Measurements from ENCODE around the gene CTNNAL1. TPM values are rescaled to one million over a fixed set of nuclear protein-coding genes. Genes with fewer than 3 reads are reported as not detected.
A peak's percentile ranks its signal among the peaks of the same experiment; 100 is the strongest.

CTNNAL1 gene
- total RNA-seq, 4 donors from 2014 or later = 59.6 to 88.9 (median 69.6) TPM

- Histone ChIP-seq H3K9me3 (no peaks in the 10 kb centered on the region), H3K36me3 (peaks cover 18 to 75% (median 57%) of the 10 kb centered on the region in 4 donors), H3K4me3 (no peak overlapping the region), H3K4me1 (peaks cover 0 to 5% (median 2%) of the 10 kb centered on the region in 4 donors), H3K27me3 (no peaks in the 10 kb centered on the region), H3K27ac (replicated peaks in 1 of 4) (no peak overlapping the region)
- intact Hi-C loops (cut with DNase I) = no loop called here
- TF ChIP-seq POLR2AphosphoS5 (IDR thresholded peaks at IDR 0.05) (no peak), EP300 (IDR thresholded peaks at IDR 0.05) (no peak), POLR2A (IDR thresholded peaks at IDR 0.05; ENCODE audit: low read depth) (no peak), CTCF (IDR thresholded peaks at IDR 0.05) (no peak)
- DNase-seq (ENCODE audit: extremely low spot score) = peak; percentile 17
- 97% methylated on average over 4 of the region's 4 CpGs for WGBS
These were observed 30.3 kb upstream of the CTNNAL1 start for GRCh38 chr9:109043578-109043977.

GRCh38 chr9:109040571-109040970, 27.3 kb upstream of the CTNNAL1 start:
- intact Hi-C loops (cut with DNase I) = no loop called here
- Histone ChIP-seq H3K36me3 (peaks cover 5 to 57% (median 29%) of the 10 kb centered on the region in 4 donors), H3K27ac (replicated peaks in 1 of 4) (no peak overlapping the region), H3K27me3 (no peaks in the 10 kb centered on the region), H3K4me1 (peaks cover 15 to 32% (median 23%) of the 10 kb centered on the region in 4 donors), H3K4me3 (no peak overlapping the region), H3K9me3 (no peaks in the 10 kb centered on the region)
- DNase-seq (ENCODE audit: extremely low spot score) = no peak
- WGBS = 97% methylated on average over 4 of the region's 4 CpGs
- TF ChIP-seq POLR2A (IDR thresholded peaks at IDR 0.05; ENCODE audit: low read depth) (no peak), POLR2AphosphoS5 (IDR thresholded peaks at IDR 0.05) (no peak), EP300 (IDR thresholded peaks at IDR 0.05) (no peak), CTCF (IDR thresholded peaks at IDR 0.05) (no peak)

- H3K27ac ChIP-seq (replicated peaks in 1 of 4) = no peak overlapping the region
- H3K4me3 ChIP-seq = no peak overlapping the region
- WGBS = 83% methylated on average over 4 of the region's 4 CpGs
- peaks cover 0 to 53% (median 21%) of the 10 kb centered on the region in 4 donors for H3K36me3 ChIP-seq
- peaks cover 19 to 32% (median 25%) of the 10 kb centered on the region in 4 donors for H3K4me1 ChIP-seq
- H3K9me3 ChIP-seq = no peaks in the 10 kb centered on the region
- intact Hi-C loops (cut with DNase I) = no loop called here
- TF ChIP-seq POLR2A (IDR thresholded peaks at IDR 0.05; ENCODE audit: low read depth) = no peak
- TF ChIP-seq POLR2AphosphoS5 (IDR thresholded peaks at IDR 0.05) = no peak
- no peak for TF ChIP-seq EP300 (IDR thresholded peaks at IDR 0.05)
- no peak for TF ChIP-seq CTCF (IDR thresholded peaks at IDR 0.05)
- no peaks in the 10 kb centered on the region for H3K27me3 ChIP-seq
- DNase-seq (ENCODE audit: extremely low spot score) = no peak
These were observed 26.2 kb upstream of the CTNNAL1 start for GRCh38 chr9:109039539-109039938.

GRCh38 chr9:109037946-109038715, 24.8 kb upstream of the CTNNAL1 start:
- Histone ChIP-seq H3K4me1 (peaks cover 19 to 32% (median 25%) of the 10 kb centered on the region in 4 donors), H3K9me3 (no peaks in the 10 kb centered on the region), H3K27ac (replicated peaks in 1 of 4) (peak overlapping the region in 1 of 4 donors; percentile 30), H3K27me3 (no peaks in the 10 kb centered on the region), H3K36me3 (peaks cover 0 to 55% (median 17%) of the 10 kb centered on the region in 4 donors), H3K4me3 (no peak overlapping the region)
- intact Hi-C loops (cut with DNase I) = no loop called here
- WGBS = 75% methylated on average over 4 of the region's 4 CpGs
- no peak for DNase-seq (ENCODE audit: extremely low spot score)
- TF ChIP-seq CTCF (IDR thresholded peaks at IDR 0.05) = no peak
- no peak for TF ChIP-seq EP300 (IDR thresholded peaks at IDR 0.05)
- TF ChIP-seq POLR2AphosphoS5 (IDR thresholded peaks at IDR 0.05) = no peak
- TF ChIP-seq POLR2A (IDR thresholded peaks at IDR 0.05; ENCODE audit: low read depth) = no peak

Data from esophagus muscularis mucosa (tissue), 4 donors.